Measurements from ENCODE around the gene DLGAP1.

DNA sequence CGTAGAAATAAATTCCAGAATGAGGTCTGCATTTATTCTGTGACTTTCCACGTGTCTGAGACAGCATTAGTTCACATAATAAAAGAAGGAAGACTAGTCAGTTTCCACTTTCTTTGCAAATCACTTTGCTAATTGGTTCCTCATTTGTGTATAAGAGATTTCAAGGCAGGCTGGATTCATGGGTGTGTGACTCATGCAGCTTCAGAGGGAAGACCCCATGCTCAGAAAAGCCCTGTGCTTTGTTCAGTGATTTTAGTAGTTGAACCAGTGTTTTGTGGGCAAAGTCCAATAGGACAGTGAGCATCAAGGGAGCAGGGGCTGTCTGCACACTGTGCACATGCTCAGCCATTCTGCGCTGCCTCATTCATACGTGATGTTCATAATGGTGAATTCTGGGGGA, 297.8 kb downstream of the DLGAP1 start:
- TF ChIP-seq, protein P1, sequence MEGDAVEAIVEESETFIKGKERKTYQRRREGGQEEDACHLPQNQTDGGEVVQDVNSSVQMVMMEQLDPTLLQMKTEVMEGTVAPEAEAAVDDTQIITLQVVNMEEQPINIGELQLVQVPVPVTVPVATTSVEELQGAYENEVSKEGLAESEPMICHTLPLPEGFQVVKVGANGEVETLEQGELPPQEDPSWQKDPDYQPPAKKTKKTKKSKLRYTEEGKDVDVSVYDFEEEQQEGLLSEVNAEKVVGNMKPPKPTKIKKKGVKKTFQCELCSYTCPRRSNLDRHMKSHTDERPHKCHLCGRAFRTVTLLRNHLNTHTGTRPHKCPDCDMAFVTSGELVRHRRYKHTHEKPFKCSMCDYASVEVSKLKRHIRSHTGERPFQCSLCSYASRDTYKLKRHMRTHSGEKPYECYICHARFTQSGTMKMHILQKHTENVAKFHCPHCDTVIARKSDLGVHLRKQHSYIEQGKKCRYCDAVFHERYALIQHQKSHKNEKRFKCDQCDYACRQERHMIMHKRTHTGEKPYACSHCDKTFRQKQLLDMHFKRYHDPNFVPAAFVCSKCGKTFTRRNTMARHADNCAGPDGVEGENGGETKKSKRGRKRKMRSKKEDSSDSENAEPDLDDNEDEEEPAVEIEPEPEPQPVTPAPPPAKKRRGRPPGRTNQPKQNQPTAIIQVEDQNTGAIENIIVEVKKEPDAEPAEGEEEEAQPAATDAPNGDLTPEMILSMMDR (conservative IDR thresholded peaks at IDR 0.05 in 1 of 2, IDR thresholded peaks at IDR 0.05 in 1 of 2; ENCODE audit: extremely low read depth in 1 of 2, insufficient read depth in 1 of 2, low read depth in 1 of 2, low read length in 2 of 2), result no peak
- TF ChIP-seq EZH2 (IDR thresholded peaks at IDR 0.05; ENCODE audit: borderline replicate concordance, low read length), result no peak
